Stimulated activated CD4-positive, alpha-beta T cell treated with anti-CD3 and anti-CD28 coated beads, Interleukin-4, amount 100 ng/mL, for 48 hours (primary cell): ENCODE measurements around the gene POLRMT.
A peak's percentile ranks its signal among the peaks of the same experiment; 100 is the strongest.
"Not testable (repeated sequence)": the region's sequence is repeated elsewhere in the genome, so short reads cannot be mapped to it uniquely, and the experiment has no call there.

Source experiments
- DNase-seq, 2 donors: peaks; one replicate each; pipeline ENCODE4 v3.0.0-alpha.2; 2020; ENCODE audit warnings: low read depth in 2 of 2

The POLRMT gene

DNA sequence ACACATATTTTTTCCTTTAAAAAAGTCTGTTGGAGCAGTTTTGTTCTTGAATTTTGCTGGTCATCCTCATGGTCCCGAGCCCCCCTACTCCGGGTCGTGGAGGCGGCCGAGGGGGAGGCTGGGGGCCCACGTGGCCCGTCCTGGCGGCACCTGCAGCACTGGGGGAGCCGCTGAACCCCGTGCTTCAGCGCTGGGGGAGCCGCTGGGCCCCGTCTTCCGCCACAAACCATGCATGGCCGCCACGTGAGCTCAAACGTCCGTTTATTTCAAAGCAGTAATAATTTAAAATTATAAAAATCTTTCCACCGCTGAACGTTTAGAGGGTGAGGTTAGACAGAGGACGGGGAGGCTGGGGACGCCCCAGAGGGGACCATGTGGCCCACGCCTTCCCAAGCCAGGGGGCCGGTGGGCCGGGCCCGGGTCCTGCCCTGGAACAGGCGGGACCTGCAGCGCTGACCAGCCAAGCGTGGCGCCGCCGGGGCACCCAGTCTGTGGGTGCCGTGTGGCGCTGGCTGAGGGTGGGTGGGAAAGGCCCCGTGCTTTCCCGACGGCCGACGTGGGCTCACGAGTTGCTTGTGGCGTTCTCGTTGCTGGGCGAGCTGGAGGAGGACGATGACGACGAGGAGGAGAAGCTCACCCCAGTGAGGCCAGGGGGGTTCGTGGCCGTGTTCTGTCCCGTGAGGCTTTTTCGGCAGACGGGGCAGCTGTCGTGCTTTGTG, 14.4 kb upstream of the POLRMT start:
- no peak for DNase-seq

DNA sequence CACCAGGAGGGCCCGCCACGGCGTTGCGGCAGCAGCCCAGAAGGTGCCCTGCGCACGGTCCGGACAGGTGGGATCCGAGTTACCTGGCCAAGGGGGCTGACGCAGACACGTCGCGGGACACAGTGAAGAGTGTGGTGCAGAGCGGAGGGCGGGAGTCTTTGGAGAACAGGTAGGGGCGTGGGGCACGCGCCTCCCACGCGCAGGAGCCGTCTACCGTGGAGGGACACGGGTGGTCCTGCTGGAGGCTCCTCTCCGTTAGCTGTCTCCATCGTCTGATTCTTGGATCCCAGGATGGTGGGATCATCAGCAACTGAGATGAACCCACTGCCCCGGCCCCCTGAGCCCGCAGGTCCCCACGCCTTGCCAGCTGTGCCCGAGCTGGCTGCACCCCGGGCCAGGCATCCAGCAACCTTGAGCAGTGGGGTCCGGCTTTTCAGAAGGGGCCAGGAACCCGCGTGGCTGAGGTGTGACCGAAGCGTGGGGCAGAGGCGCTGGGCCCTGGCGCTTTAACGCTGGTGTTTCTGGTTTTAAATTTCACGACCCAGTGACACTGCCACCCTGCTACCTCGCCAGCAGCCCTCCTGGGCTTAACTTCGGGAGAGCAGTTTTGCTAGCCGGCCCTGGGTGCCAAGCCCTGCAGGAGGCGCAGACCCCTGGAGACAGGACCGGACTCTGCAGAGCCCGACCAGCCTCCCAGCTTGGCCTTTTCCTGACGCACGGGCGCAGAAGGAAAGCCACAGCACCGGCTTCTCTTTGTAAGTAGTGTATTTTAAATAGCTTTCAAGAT, 13.6 kb upstream of the POLRMT start:
- no peak for DNase-seq

DNA sequence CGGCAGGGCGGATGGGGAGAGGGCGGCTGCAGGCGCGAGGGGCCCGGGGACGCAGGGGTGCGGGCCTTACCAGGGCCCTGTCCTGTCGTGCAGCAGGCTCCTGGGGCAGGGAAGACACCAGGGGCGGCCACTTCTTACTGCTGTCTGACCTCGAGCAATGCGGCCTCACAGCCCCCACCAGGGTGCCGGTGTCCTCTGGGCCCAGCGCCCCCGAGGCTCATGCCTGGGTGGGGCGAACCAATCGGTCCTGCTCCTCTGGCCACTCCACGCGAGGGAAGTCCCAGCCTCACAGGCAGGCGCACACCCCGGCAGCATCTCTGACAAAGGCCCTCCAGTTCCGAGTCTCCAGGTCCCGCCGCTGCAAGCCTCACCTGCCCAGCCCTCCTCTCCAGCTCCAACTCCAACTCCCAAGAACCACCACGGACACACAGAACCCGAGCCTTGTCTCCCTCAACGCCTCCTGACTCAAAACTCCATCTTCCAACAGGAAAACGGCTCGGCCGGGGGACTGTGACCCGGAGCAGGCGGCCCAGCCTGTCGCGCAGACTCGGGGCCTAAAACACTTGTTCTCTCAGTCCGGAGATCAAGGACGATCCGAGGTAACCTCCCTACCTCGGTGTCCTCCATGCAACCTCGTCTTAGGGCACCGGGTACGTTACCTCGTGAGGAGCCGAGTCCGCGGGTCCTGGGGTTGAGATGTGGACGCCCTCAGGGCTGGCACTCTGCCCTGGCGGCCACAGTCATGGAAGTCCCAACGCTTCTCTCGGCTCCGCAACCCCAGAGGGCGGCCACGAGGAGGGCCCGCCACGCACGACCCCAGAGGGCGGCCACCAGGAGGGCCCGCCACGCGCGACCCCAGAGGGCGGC, 12.8 kb upstream of the POLRMT start:
- DNase-seq = no peak

DNA sequence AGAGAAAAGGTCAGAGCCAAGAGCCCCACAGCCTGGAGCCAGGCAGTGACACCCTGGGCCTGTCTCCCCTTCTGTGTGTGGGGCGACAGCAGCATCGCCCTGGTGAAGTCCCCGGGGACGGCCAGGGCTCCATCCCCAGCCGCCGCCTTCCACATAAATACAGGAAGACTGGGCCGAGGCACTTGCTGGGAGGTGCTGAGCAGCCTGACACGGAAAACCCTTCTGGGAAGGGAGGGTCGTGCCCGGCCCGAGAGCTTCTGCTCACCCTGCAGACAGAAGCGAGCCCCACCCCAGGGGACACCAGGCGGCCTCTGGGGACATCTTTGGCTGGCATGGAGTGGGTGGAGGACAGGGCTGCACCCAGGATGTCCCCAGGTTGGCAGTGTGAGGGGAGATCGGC, 11.5 kb upstream of the POLRMT start:
- no peak for DNase-seq

DNA sequence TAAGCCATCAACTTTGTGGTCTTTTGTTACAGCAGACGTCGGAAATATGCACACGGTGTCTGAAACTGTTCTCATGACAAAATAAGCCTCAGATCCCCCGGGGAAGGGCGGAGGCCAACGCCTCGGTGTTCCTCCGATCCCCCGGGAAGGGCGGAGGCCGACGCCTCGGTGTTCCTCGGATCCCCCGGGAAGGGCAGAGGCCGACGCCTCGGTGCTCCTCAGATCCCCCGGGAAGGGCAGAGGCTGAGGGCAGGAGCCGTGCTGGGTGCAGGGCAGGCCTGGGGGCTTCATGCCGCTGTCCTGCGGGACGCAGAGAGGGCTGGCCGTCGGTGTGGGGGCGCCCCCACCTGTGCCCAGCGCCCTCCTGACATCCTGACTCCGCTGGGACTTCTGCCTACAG, 11.0 kb upstream of the POLRMT start:
- DNase-seq = no peak

DNA sequence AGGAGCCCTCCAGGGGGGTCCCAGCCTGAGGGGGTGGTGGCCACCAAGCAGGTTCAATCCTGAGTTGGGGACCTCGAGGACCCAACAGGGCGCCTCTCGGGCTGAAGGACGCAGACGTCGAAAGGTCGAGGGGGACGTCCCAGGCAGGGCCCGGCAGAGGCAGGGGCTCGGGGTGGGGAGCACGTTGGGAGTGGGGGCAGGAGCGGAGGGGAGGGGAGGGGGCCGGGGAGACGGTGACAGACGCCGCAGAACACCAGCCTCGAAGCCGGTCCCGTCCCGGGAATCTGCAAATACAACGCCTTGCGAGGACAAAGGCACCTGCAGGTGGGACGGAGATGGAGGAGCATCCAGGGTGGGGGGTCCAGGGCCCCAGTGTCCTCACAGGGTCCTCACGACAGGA, 10.4 kb upstream of the POLRMT start:
- DNase-seq = no peak

DNA sequence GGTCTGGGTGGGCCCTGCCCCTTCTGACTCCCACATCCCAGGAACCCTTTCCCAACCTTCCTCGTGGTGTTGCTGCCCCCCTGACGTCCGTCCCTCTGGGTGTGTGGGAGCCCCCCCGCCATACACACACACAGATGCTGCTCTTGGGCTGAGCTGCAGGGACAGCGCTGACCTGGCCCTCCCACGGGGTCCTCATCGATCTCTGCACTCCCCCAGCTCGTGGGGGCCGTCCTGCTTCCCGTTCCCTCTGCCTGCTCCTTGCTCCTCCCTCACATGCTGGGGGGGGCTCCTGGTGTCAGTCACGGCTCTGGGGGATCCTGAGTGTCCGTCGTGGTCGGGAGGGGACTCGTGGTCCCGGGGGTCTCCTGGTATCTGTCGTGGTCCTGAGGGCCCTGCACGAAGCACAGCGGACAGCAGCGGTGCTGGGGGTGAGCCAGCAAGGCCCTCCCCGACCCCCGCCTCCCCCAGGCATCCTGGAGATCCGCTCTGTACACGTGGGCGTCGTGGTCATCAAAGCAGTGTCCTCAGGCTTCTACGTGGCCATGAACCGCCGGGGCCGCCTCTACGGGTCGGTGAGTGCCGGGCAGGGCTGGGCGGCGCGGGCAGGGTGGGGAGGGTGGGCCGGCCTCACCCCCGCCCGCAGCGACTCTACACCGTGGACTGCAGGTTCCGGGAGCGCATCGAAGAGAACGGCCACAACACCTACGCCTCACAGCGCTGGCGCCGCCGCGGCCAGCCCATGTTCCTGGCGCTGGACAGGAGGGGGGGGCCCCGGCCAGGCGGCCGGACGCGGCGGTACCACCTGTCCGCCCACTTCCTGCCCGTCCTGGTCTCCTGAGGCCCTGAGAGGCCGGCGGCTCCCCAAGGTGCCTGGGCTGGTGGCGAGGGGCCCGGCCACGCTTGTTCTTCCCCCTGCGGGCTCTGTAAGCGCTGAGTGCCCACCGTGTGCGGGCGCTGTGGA, 9.7 kb upstream of the POLRMT start:
- no peak for DNase-seq

DNA sequence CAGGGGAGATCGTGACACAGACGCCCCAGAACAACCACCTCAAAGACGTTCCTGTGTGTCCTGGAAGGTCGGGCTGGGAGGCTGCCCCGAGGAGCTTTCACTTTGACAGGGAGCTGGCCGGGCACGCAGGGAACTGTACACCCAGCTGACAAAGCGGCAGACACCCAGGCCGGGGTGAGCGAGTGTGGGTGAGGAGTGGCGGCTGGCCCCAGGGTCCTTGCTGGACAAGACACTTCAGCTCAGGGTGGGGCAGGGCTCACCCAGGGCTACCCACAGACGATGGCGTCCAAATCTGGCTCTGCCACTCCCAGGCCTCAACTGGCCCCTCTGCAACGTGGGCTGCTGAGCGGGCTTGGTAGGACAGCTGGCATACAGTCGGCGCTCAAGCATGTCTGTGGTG, 8.4 kb upstream of the POLRMT start:
- no peak for DNase-seq

DNA sequence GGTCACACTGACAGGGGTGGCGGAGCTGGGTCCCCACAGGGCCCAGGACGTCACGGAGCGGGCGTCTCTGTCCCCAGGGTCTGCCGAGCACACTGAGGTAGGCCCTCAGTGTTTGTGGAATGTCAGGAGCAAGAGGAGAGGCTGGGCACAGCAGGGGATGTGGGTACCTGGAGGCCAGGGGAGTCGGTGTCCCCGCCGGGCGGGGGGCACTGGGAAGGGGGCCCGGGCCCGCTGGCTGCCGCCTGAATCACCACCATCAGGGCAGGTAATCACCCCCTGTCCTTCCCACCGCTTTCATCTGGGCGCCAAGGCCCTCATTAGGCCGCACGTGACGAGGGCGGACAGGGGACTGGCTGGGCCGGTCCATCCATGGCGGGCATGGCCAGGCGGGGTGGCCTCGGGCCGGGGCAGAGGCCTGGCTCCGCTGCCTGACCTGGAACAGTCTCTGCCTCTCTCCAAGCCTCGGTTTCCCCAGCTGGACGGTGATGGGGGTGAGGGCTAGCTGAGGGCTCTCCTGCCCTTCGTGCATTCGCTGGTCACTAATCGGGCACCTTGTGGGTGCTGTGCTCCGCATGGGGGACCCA, 7.4 kb upstream of the POLRMT start:
- DNase-seq = no peak

DNA sequence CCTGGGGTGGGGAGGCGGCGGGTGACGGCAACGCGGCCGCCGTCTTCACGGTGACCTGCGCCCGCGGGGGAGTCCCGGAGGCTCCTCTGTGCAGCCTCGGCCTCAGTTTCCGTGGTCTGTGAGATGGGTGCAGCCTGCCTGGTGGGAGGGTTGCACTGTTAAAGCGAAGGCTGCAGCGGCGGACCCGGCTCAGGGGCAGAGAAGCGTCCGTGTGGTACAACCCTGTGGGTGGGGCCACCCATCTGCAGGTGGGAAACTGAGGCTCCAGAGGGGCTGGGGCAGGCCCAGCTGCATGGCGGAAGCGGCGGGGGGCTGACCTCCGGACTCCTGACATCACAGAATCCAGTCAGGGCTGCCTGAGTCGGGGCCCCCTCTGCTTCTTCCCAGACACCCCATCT, 6.8 kb upstream of the POLRMT start:
- DNase-seq = no peak

DNA sequence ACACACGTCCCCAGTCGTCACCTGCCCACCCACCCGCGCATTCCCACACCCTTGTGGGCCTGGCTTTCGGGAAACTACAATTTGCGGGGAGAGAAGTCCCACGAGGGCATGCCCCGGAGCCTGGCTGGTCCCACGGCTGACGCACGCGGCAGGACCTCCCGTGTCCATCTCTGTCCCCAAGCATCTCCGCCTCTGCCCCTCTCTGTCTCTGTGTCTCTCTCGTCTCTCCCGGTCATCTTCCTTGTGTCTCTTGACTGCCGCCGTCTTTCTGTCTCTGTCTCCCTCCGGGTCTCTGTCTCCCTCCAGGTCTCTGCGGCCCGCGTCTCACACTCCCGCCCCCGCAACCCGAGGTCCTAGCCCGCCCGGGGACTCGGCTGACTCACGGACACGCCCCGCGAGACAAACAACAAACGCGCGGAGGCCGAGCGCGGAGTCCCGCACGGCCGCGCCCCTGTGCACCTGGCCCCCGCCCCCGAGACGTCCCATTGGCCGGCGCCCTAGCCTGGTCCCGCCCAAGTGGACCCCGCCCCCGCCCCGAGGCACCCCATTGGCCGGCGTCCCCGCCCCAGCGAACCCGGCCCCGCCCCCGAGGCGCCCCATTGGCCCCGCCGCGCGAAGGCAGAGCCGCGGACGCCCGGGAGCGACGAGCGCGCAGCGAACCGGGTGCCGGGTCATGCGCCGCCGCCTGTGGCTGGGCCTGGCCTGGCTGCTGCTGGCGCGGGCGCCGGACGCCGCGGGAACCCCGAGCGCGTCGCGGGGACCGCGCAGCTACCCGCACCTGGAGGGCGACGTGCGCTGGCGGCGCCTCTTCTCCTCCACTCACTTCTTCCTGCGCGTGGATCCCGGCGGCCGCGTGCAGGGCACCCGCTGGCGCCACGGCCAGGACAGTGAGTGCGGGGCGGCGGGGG, 6.2 kb upstream of the POLRMT start, which contains the start of gene FGF22:
TSS of gene FGF22 (plus strand) at position 627 of the 908 bp plus-strand sequence. CDS start at position 674, 47 bp downstream.
- peak; percentile 96 to 99 for DNase-seq

DNA sequence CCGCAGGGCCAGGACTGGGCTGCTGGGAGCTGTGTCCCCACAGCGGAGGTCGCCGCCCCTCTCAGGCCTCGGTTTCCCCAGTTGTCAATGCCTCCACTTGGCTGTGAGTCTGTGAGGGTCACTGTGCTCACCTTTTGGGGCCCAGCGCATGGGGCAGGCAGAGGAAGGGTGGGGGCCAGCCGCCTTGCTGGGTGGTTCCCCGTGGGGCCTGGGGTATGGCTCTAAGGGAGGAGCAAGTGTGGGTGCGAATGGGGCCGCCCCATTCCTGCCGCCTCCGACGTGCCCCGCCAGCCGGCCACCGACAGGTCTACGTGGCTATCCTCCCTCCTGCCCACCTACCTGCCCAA, 5.5 kb upstream of the POLRMT start:
- no peak for DNase-seq

DNA sequence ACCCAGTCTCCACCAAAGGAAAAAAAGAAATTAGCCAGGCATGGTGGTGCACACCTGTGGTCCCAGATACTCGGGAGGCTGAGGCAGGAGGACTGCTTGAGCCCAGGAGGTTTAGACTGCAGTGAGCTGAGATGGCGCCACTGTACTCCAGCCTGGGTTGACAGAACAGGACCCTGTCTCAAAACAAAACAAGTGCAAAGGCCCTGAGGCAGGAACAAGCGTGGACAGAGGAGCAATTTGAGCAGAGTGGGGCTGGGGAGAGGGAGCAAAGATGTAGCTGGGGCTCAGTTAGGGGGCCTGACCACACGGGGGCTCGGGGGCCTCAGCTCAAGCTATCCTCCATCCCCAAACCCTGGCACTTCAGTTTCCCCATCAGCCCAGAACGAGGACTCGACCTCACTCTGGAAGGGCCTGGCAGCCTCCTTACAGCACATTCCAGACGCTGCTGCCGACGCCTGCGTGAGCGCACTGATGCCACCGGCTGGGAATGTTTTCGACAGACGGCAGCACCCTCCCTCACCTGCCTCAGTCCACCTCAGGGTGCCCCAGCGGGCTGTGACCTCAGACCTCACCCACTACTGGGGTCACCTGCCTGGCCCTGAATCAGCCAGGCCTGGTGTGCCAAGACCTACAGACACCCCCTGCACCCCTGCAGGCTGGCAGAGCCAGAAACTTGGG, 1.8 kb upstream of the POLRMT start:
- no peak for DNase-seq

DNA sequence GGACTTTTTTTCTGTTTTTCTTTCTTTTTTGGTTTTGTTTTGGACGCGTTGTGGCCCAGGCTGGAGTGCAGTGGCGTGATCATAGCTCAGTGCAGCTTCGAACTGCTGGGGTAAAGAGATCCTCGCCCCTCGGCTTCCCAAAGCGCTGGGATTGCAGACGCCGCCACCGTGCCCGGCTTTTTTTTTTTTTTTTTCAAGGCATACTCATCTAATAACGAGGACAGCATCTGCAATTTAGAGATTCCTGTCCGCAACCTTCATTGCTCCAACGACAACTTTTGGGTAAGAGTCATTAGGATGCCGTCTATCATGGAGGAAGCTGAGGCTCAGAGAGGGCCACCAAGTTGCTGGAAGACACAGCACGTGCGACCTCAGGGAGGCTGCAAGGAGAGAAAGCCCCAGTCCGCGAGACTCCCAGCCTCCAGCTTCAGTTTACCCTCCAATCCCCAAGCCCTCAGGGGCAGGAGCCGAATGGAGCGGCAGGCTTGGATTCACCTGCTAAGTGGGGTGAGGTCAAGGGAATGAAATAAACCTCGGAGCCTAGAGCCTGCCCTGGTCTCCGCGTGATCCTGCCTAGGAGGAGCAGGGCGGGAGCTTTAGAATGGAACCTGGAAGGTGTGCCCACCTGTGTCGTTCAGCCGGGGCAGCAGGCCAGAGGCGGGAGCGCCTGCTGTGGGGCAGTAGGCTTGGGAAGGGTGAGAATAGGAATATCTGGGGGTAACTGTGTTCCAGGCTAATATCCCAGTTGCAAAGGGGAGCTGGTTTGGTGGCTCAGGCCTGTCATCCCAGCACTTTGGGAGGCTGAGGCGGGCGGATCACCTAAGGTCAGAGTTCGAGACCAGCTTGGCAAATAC, 676 bp upstream of the POLRMT start:
- no peak for DNase-seq

DNA sequence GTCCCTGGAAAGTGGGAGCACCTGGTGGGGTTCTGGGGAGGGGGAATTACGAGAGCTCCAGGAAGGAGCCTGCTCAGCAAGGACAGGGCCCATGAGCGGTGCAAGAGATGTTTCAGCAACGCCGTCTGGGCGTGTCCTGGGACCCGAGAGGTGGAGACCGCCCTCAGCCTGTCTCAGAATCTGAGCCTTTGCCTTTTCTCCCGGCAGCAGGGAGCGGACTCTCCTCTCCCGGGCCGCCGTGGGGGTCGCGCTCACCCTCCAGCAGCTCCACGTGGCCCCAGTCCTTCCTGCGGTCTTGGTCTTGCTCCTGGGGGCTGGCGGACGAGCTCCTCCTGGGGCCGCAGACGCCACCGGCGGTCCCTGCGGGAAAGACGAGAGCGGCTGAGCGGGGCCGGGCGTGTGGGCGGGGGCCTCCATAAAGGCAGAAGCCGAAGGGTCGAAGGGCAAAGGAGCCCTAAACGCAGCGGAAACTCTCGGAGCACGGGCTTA, 714 bp downstream of the POLRMT start:
- peak; percentile 45 to 57 for DNase-seq

DNA sequence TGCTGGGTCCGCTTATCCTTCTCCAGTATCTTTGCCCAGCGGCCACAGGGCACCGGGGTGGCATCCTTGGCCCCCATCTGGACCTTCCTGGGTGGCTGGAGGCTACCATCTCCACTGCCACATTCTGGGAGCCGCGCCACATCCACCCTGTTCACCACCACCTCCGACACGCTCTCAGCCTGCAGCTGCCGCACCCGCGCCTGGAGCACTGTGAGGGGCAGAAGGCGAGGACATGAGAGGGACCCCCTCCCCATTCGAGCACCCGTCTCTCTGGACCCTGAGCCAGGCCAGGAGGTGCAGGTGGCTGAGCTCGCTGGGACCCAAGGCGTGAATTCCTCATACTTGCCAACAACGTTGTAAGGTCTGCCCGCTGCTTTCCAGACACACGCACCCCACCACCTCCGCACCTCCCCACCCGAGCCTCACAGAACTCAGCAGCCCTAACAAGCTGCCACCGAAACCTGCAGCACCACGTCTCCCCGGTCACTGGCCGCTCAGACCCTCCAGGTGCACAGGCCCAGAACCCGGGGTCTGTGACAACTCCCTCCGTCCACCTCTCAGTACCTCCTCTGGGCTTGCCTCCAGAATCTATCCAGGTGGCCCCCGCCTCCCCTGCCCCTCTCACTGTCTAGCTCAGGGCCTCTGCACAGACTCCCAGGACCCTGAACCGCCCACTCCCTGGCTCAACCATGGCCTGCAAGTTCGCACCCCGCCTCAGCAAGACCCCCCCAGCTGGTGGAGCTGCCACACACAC, 3.2 kb downstream of the POLRMT start:
- DNase-seq = no peak

DNA sequence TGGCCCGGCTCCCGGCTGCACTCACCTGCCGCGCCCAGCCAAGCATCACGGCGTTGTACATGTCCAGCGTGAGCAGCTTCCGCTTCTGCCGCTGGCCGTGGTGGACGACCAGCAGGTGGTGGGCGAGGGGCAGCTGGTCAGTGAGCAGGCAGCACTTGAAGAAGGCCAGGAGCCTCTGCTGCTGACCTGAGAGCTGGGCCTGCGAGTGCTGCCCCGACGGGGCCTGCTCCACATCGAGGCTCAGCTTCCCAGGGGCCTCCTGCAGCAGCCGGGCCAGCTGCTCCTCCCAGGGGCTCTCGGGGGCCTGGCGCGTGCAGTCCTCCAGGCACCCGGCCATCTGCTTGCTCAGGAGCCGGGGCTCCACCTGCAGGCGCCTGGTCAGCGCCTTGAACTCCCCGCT, 3.8 kb downstream of the POLRMT start:
- DNase-seq = not testable (repeated sequence)
